Stimulated activated CD8-positive, alpha-beta memory T cell treated with anti-CD3 and anti-CD28 coated beads, Interleukin-7, amount 100 ng/mL, for 24 hours (primary cell): ENCODE results near the gene SETD9.

ENCODE experiments used
- DNase-seq: peaks from one replicate; pipeline ENCODE4 v3.0.0-alpha.2; 2020; ENCODE audit warnings: low read depth

SETD9 gene

GRCh38 chr5:56938858-56939257 is 29.5 kb downstream of the SETD9 start:
- no peak for DNase-seq

- DNase-seq: no peak
Measured at GRCh38 chr5:56941981-56942380, 32.6 kb downstream of the SETD9 start.

- no peak for DNase-seq
Measured at GRCh38 chr5:56947052-56947451, 37.7 kb downstream of the SETD9 start.

- peak; percentile 28 for DNase-seq
Measured at GRCh38 chr5:56950626-56951125, 41.3 kb downstream of the SETD9 start.

- no peak for DNase-seq
Measured at GRCh38 chr5:56951126-56951945, 41.9 kb downstream of the SETD9 start.

- DNase-seq: peak; percentile 49
Measured at GRCh38 chr5:56951946-56952691, 42.7 kb downstream of the SETD9 start, which contains the start of gene MIER3. MIER3 (minus strand) TSS chr5:56952123; CDS start chr5:56952102, 21 bp downstream.

- DNase-seq: no peak
Measured at GRCh38 chr5:56954262-56954661, 44.9 kb downstream of the SETD9 start.

GRCh38 chr5:56958595-56958994 is 49.2 kb downstream of the SETD9 start:
- DNase-seq: no peak

GRCh38 chr5:56959326-56959725 is 49.9 kb downstream of the SETD9 start:
- DNase-seq: no peak

GRCh38 chr5:56961746-56962145 is 52.4 kb downstream of the SETD9 start:
- DNase-seq: no peak

GRCh38 chr5:56962286-56962685 is 52.9 kb downstream of the SETD9 start:
- DNase-seq: no peak

- DNase-seq: no peak
Measured at GRCh38 chr5:56963246-56963645, 53.9 kb downstream of the SETD9 start.

GRCh38 chr5:56964173-56964572 is 54.8 kb downstream of the SETD9 start:
- no peak for DNase-seq
